ENCODE measurements around the gene ANKRD11. TPM values are rescaled to one million over a fixed set of nuclear protein-coding genes. Genes with fewer than 3 reads are reported as not detected.
"Not testable (repeated sequence)": the region's sequence is repeated elsewhere in the genome, so short reads cannot be mapped to it uniquely, and the experiment has no call there.

ANKRD11 gene
- total RNA-seq, 1 experiment from 2014 or later, result 54.4 TPM

DNA sequence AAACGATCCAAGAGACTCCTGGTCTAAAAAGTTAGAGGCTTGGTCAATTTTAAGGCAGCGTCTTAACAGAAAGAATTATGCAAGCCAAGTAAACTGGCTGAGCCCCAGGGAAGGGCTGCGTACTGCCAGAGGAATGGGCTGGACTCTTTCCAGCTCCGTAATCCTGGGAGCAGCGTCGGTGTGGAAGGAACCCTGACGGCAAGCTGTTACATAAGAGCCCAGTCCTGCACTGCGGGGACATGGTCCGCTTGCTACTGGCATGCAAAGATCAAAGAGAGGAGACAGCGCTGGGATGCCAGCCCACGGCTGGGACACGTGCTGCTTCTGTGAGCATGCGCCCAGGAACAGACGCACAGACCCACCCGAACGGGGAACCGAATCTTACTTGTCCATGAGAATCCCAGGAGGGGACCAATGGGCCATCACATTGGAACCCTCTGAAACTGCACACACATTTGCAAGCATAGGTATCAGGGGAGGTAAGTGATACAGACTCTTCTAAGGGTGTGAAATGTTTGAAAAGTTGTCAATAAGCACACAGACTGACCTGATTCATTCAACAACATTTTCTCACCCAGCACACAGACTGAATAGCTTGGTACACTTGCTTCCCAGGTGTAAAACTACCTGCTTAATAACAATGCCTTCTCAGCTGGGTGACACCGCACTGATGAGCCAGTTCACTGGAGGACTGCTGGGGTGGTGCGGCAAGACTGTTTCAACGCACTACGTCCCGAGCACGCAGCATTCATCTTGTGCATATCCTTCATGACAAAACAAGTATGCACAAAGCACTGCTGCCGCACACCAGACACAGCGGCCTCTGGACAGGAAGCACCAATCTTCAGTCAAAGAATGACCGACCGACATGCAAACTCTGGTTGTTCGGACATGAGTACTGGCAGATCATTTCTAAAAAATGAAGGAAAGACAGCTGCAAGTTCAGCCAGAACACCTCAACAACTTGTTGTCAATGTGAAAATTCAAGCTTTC is 94.9 kb downstream of the ANKRD11 start:
- no peaks in the 10 kb centered on the region for H3K27me3 ChIP-seq (ENCODE audit: control insufficient read depth, insufficient read depth, low read length)
- H3K4me3 ChIP-seq (ENCODE audit: insufficient read depth, low read depth, low read length), result no peak overlapping the region
- no peaks in the 10 kb centered on the region; the same call in none of the 2 replicates for H3K36me3 ChIP-seq (replicated peaks; ENCODE audit: control insufficient read depth, insufficient read depth, low read length)
- DNase-seq, result peak; percentile 52

DNA sequence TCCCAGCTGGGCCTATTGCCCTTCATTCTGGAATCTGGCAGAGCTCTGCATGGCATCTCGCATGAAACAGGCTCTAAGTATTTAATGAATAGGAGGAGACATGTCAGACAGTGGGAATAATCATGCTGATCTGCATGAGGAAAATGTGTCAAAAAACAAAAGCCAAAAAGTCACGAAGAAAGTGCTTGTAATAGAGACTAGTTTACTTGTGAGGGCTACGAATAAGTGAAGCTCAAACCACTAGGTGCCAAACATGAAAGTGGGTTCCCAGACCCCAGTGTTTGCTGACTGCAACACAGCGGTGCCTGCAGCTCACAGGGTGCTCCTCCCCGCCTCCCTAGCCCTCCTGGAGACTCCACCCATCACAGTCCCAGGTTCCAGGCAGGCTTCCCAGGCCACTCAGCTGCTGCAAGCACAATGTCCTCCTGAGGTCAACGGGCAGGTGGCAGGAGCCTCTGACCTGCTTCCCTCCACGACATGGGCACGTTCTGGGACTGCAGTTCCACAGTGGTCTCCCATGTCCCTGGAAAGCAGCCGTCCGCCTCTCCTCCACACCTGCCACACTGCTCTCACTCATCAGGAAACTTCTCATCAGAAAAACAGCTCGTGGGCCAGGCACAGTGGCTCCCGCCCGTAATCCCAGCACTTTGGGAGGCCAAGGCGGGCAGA is 96.5 kb downstream of the ANKRD11 start:
- peak; percentile 53 for DNase-seq
- no peaks in the 10 kb centered on the region for H3K27me3 ChIP-seq (ENCODE audit: control insufficient read depth, insufficient read depth, low read length)
- no peaks in the 10 kb centered on the region; the same call in none of the 2 replicates for H3K36me3 ChIP-seq (replicated peaks; ENCODE audit: control insufficient read depth, insufficient read depth, low read length)
- H3K4me3 ChIP-seq (ENCODE audit: insufficient read depth, low read depth, low read length), result no peak overlapping the region

DNA sequence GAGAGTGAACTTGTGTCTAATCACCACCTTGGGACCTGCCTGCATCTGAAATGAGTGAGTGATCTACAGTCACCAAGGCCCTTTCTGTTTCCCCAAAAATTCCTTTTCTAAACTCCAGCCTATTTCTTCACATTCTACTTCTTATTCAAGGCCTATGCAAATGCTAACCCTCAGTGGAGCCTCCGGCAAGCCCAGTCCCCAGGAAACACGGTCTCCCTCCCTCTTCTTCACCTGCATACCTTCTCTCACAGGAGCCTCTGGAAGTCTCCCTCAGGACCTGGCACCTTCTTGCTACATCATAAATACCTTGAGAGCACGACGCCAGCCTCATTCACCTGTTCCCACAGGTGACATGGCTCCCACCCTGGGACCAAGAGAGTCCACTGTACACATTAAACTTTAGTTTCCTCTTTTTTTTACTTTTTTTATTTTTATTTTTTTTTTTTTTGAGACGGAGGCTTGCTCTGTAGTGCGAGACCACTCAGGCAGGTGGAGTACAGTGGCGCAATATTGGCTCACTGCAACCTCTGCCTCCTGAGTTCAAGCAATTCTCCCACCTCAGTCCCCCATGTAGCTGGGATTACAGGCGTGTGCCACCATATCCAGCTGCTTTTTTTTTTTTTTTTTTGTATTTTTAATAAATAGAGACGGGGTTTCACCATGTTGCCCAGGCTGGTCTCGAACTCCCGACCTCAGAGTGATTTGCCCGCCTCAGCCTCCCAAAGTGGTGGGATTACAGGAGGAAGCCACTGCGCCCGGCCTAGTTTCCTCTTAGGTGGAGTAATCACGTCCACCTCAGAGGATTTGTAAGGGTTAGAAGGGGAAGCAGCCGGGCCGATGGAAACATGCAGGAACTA is 97.3 kb downstream of the ANKRD11 start:
- no peaks in the 10 kb centered on the region for H3K27me3 ChIP-seq (ENCODE audit: control insufficient read depth, insufficient read depth, low read length)
- peak; percentile 82 for DNase-seq
- no peaks in the 10 kb centered on the region; the same call in none of the 2 replicates for H3K36me3 ChIP-seq (replicated peaks; ENCODE audit: control insufficient read depth, insufficient read depth, low read length)
- H3K4me3 ChIP-seq (ENCODE audit: insufficient read depth, low read depth, low read length), result no peak overlapping the region

DNA sequence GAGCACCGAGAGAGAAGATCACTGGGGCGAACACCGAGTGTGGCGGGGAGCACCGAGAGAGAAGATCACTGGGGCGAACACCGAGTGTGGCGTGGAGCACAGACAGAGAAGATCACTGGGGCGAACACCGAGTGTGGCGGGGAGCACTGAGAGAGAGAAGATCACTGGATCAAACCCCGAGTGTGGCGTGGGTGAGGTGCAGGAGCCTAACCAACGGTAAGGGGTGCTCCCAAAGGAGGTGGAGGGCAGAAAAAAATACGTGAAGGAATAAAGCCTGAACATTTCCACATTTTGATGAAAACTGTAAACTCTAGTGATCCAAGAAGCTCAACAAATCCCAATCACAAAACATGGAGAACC is 100.2 kb downstream of the ANKRD11 start:
- not testable (repeated sequence) for DNase-seq; H3K36me3 ChIP-seq (replicated peaks; ENCODE audit: control insufficient read depth, insufficient read depth, low read length); H3K4me3 ChIP-seq (ENCODE audit: insufficient read depth, low read depth, low read length); H3K27me3 ChIP-seq (ENCODE audit: control insufficient read depth, insufficient read depth, low read length)

DNA sequence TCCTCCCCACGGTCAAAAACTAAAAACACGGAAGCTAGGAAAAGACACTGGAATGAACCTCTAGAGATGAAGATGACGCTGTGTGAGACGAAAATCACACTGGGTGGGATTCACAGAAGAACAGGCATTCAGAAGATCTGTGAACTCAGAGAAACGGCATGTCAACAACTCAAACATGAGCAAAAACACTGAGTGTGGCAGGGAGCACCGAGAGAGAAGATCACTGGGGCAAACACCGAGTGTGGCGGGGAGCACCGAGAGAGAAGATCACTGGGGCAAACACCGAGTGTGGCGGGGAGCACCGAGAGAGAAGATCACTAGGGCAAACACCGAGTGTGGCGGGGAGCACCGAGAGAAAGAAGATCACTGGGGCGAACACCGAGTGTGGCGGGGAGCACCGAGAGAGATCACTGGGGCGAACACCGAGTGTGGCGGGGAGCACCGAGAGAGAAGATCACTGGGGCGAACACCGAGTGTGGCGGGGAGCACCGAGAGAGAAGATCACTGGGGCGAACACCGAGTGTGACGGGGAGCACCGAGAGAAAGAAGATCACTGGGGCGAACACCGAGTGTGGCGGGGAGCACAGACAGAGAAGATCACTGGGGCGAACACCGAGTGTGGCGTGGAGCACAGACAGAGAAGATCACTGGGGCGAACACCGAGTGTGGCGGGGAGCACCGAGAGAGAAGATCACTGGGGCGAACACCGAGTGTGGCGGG is 100.7 kb downstream of the ANKRD11 start:
- not testable (repeated sequence) for H3K4me3 ChIP-seq (ENCODE audit: insufficient read depth, low read depth, low read length); H3K36me3 ChIP-seq (replicated peaks; ENCODE audit: control insufficient read depth, insufficient read depth, low read length); DNase-seq; H3K27me3 ChIP-seq (ENCODE audit: control insufficient read depth, insufficient read depth, low read length)

DNA sequence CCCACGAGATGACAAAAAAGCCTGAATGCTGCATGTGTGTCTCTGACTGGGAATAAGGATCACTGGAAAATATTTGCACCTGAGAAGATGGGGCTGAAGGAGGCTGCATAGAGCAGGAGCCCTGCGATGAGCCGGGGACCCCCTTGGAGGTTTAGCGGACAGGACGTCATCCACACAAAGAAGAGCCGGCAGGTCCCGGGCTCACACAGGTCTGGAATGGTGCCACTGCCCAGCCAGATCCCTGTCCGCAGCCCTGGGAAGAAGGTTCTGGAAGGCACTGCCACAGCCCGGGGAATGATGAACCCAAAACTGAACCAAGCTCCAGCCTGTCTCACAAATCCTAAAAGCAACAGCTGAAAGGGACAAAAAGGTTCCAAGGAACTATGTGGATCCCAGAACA is 101.8 kb downstream of the ANKRD11 start:
- H3K27me3 ChIP-seq (ENCODE audit: control insufficient read depth, insufficient read depth, low read length), result no peaks in the 10 kb centered on the region
- no peaks in the 10 kb centered on the region; the same call in none of the 2 replicates for H3K36me3 ChIP-seq (replicated peaks; ENCODE audit: control insufficient read depth, insufficient read depth, low read length)
- no peak overlapping the region for H3K4me3 ChIP-seq (ENCODE audit: insufficient read depth, low read depth, low read length)
- DNase-seq, result peak; percentile 55

DNA sequence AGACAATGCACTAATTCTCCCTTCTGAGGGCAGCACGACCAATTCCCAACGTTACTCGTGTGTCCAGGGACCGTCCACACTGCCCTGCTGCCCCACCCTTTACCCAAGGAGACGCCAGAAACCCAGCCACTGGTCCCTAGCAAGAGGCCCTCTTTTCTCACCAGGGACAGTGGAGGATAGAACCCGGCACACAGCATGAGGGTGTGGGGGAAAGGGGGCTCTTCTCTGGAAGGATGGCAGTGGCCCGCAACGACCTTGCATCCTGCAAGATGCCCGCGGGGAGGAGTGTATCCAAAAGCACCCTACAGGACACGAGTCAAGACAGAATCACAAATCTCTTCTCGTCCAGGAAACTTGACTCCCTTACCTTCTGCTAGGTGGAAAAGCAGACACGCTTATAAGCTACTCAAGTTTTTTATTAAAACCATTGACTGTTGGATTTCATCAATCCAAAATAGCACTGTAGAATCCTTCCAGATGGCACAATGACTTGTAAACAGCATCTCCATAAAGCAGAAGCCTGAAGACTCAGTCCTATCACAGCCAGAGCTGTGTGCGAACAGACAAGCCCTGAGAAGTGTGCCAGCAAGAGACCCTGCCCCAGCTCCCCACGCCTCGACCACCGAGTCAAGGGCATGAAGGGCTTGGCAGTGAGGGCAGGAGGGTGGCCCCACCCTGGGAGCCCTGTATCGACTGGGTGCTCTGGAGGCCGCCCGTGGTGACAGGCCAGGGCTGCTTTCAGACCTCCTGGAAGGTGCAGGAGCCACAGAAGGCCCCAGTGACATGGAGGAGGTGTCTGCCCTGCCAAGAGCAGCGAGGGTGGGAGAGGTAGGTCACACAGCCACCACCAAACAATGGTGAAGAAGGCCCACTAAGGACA is 103.8 kb downstream of the ANKRD11 start:
- Histone ChIP-seq H3K27me3 (ENCODE audit: control insufficient read depth, insufficient read depth, low read length) (no peaks in the 10 kb centered on the region), H3K36me3 (replicated peaks; ENCODE audit: control insufficient read depth, insufficient read depth, low read length) (no peaks in the 10 kb centered on the region; the same call in none of the 2 replicates), H3K4me3 (ENCODE audit: insufficient read depth, low read depth, low read length) (no peak overlapping the region)
- no peak for DNase-seq

DNA sequence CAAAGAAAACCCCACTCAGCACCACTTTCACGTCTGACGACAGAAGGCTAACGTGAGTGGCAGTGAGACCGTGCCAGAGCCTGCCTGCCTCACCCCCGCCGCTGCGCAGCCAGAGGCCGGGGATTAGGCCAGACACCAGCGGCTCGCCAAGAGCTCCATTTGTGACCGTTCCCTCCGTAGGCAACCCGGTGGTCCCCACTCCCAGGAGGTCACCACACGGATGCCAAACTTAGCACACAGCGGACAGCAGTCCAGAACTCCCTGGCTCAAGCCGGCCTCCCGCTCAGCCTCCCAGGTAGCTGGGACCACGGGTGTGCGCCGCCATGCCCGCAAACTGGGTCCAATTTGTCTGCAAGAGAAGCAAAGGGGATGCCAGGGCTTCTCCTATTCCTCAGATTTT is 104.6 kb downstream of the ANKRD11 start:
- Histone ChIP-seq H3K36me3 (replicated peaks; ENCODE audit: control insufficient read depth, insufficient read depth, low read length) (no peaks in the 10 kb centered on the region; the same call in 1 of the 2 replicates), H3K4me3 (ENCODE audit: insufficient read depth, low read depth, low read length) (no peak overlapping the region), H3K27me3 (ENCODE audit: control insufficient read depth, insufficient read depth, low read length) (no peaks in the 10 kb centered on the region)
- DNase-seq, result no peak

DNA sequence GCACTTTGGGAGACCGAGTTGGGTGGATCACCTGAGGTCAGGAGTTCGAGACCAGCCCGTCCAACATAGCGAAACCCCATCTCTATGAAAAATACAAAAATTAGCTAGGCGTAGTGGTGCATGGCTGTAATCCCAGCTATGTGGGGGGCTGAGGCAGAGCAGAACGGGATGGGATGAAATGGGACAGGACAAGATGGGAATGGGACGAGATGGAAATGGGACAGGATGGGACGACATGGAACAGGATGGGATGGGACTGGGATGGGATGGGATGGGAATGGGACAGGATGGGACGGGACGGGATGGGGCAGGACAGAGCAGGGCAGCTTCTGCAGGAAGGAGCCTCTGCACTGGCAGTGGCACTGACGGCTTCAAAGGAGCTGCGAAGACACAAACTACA is 106.1 kb downstream of the ANKRD11 start:
- no peak for DNase-seq
- Histone ChIP-seq H3K27me3 (ENCODE audit: control insufficient read depth, insufficient read depth, low read length) (no peaks in the 10 kb centered on the region), H3K4me3 (ENCODE audit: insufficient read depth, low read depth, low read length) (no peak overlapping the region), H3K36me3 (replicated peaks; ENCODE audit: control insufficient read depth, insufficient read depth, low read length) (no peaks in the 10 kb centered on the region)

DNA sequence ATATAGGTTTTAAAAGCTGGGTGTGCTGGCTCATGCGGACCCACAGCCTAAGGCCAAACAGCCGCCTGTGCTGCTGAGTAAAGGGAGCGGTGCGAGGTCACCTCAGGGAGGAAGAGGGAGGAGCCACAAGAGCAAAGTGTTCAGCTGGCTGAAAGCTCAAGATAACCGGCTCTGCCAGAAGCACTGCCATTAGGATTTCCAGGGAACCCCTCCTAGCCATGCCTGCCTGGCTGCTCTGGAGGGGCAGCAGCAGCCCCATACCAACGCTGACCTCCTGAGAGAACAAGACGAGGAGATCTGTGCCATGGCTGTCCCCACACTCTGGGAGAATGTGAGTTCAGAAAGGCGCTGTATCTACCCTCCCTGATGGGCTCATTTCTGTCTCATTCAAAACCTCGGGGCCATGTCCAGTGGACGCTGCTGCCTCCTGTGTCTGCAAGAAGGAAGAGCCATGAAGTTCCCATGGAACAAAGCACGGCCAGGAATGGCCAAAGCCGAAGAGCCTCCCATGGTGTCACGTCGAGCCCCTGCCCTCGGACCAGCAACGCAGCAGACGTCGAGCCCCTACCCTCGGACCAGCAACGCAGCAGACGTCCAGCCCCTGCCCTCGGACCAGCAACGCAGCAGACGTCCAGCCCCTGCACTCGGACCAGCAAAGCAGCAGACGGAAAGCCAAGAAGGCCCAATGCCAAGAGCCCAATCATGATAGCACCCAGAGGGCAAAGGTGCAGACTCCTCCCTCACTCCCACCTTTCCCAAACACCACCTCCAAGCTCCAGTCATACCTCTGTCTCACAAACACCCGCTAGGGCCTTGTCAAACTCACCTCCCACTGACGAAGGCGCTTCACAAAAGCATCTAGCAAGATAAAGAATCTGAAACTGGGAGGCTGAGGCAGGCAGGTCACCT is 107.0 kb downstream of the ANKRD11 start:
- DNase-seq, result peak; percentile 83
- H3K27me3 ChIP-seq (ENCODE audit: control insufficient read depth, insufficient read depth, low read length), result no peaks in the 10 kb centered on the region
- no peak overlapping the region for H3K4me3 ChIP-seq (ENCODE audit: insufficient read depth, low read depth, low read length)
- no peaks in the 10 kb centered on the region for H3K36me3 ChIP-seq (replicated peaks; ENCODE audit: control insufficient read depth, insufficient read depth, low read length)

DNA sequence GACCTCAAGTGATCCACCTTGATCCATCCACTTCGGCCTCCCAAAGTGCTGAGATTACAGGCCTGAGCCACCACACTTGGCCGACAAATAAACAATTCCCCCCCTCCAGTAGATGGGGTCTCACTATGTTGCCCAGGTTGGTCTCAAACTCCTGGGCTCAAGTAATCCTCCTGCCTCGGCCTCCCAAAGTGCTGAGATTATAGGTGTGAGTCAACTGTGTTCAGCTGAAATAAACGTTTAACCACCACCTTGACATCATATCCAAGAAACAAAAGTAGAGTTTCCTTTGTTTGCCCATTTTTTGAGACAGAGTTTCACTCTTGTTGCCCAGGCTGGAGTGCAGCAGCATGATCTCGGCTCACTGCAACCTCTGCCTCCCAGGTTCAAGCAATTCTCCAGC is 107.8 kb downstream of the ANKRD11 start:
- not testable (repeated sequence) for DNase-seq; H3K36me3 ChIP-seq (replicated peaks; ENCODE audit: control insufficient read depth, insufficient read depth, low read length); H3K27me3 ChIP-seq (ENCODE audit: control insufficient read depth, insufficient read depth, low read length); H3K4me3 ChIP-seq (ENCODE audit: insufficient read depth, low read depth, low read length)

DNA sequence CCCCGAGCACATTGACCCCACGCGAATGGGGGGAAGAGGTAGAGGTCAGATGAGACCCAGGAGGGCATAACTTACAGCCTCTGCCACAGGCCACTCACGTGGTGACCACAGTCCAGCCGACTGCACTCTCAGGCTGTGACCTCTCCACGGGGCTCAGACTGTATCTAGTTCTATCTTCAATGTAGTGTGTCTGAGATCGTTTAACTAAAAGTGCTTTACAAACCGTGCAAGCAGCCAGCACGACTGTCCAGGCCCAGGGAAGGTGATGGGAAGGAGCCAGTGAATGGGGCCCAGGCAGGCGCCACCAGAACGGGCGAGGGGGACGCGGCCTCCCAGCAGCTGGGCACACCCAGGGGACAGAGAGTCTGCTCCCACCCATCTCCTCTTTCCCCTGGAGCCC is 108.6 kb downstream of the ANKRD11 start:
- no peak for DNase-seq
- no peaks in the 10 kb centered on the region for H3K27me3 ChIP-seq (ENCODE audit: control insufficient read depth, insufficient read depth, low read length)
- H3K4me3 ChIP-seq (ENCODE audit: insufficient read depth, low read depth, low read length), result no peak overlapping the region
- H3K36me3 ChIP-seq (replicated peaks; ENCODE audit: control insufficient read depth, insufficient read depth, low read length), result no peaks in the 10 kb centered on the region

Data from H7 (cell line).